ENCODE data around the gene SOD1. TPM values are rescaled to one million over a fixed set of nuclear protein-coding genes. Genes with fewer than 3 reads are reported as not detected.
"Not testable (repeated sequence)": the region's sequence is repeated elsewhere in the genome, so short reads cannot be mapped to it uniquely, and the experiment has no call there.

The SOD1 gene
- total and polyA plus RNA-seq, 2 donors (not counting 1 experiment from before 2014, with no cell fraction given) = 286 to 462 TPM

DNA sequence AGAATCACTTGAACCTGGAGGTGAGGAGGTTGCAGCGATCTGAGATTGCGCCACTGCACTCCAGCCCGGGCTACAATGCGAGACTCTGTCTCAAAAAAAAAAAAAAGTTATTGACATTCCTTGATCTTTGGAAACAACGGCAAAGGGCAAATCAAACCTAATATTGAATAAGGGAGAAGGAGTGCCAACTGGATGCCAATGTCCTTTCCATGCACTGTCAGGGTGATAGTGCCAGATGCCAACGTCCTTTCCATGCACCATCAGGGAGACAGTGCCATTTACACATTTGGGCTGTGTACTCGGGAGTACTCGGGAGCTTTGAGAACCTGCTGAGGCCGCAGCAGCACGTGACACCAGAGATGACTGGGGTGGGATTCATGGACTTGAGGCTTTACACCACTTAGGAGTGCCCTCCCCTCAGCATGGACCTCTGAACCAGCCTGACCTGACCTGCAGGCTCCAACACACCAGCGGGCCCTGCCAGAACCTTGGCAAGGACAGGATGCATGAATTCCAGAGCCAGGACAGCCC is 34.5 kb upstream of the SOD1 start:
- no peaks in the 10 kb centered on the region for H3K9me3 ChIP-seq (ENCODE audit: control insufficient read depth, insufficient read depth, low read depth, low read length)
- H3K27me3 ChIP-seq (ENCODE audit: control insufficient read depth, insufficient read depth, low read length) = no peaks in the 10 kb centered on the region
- no peak overlapping the region for H3K4me3 ChIP-seq (replicated peaks in 1 of 4; ENCODE audit: control extremely low read depth in 1 of 4, insufficient read depth in 1 of 4, low read depth in 3 of 4, low read length in 4 of 4)
- H4K20me1 ChIP-seq (ENCODE audit: control insufficient read depth, extremely low read depth, insufficient read depth, low read length) = no peaks in the 10 kb centered on the region
- TF ChIP-seq, protein P1, sequence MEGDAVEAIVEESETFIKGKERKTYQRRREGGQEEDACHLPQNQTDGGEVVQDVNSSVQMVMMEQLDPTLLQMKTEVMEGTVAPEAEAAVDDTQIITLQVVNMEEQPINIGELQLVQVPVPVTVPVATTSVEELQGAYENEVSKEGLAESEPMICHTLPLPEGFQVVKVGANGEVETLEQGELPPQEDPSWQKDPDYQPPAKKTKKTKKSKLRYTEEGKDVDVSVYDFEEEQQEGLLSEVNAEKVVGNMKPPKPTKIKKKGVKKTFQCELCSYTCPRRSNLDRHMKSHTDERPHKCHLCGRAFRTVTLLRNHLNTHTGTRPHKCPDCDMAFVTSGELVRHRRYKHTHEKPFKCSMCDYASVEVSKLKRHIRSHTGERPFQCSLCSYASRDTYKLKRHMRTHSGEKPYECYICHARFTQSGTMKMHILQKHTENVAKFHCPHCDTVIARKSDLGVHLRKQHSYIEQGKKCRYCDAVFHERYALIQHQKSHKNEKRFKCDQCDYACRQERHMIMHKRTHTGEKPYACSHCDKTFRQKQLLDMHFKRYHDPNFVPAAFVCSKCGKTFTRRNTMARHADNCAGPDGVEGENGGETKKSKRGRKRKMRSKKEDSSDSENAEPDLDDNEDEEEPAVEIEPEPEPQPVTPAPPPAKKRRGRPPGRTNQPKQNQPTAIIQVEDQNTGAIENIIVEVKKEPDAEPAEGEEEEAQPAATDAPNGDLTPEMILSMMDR (conservative IDR thresholded peaks at IDR 0.05 in 1 of 2, IDR thresholded peaks at IDR 0.05 in 1 of 2; ENCODE audit: low read depth in 1 of 2, low read length in 2 of 2) = no peak
- TF ChIP-seq EZH2 (IDR thresholded peaks at IDR 0.05; ENCODE audit: low read length, missing control alignments) = no peak
- no peak overlapping the region for H3K27ac ChIP-seq (ENCODE audit: insufficient read depth, low read length)
- H3K9ac ChIP-seq (ENCODE audit: insufficient read depth, low read length) = no peak overlapping the region
- no peaks in the 10 kb centered on the region for H3K36me3 ChIP-seq (ENCODE audit: control insufficient read depth, insufficient read depth, low read length)
- H2AFZ ChIP-seq (ENCODE audit: low read length) = no peak overlapping the region
- DNase-seq (ENCODE audit: low read depth in 2 of 2) = no peak
- no peaks in the 10 kb centered on the region for H3K79me2 ChIP-seq (ENCODE audit: control insufficient read depth, insufficient read depth, low read length)
- H3K4me1 ChIP-seq (ENCODE audit: control insufficient read depth, extremely low read depth, insufficient read depth, low read length) = no peaks in the 10 kb centered on the region
- no peak overlapping the region for H3K4me2 ChIP-seq (ENCODE audit: extremely low read depth, insufficient read depth, low read length)

DNA sequence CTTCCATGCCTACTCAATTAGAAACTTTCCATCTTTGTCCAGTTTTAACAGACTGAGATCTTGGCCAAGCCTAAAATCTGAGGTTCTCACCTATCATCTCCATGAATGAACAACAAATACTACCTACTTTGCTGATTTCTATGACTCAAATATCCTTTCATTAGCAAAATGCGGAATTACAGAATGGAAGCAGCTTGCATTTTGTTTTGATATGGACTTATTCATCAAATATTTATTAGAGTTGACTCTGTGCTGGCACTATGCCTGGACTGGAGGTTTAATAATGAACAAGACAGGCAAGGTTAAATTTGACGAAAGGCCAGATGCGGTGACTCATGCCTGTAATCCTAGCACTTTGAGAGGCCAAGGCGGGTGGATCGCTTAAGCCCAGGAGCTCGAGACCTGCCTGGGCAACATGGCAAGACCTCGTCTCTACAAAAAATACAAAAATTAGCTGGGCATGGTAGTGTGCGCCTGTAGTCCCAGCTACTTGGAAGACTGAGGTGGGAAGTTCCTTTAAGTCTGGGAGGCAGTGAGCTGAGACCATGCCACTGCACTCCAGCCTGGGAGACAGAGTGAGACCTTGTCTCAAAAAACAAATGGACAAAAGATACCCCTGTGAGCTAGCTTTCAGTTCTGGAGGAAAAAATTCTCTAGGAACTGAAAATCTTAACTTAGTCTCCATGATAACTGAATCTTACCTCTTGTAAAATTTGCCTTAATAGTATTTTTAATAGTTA is 29.4 kb upstream of the SOD1 start:
- H2AFZ ChIP-seq (ENCODE audit: low read length) = no peak overlapping the region
- no peak for TF ChIP-seq EZH2 (IDR thresholded peaks at IDR 0.05; ENCODE audit: low read length, missing control alignments)
- TF ChIP-seq, protein P1 (conservative IDR thresholded peaks at IDR 0.05 in 1 of 2, IDR thresholded peaks at IDR 0.05 in 1 of 2; ENCODE audit: low read depth in 1 of 2, low read length in 2 of 2) = no peak
- no peaks in the 10 kb centered on the region for H3K4me1 ChIP-seq (ENCODE audit: control insufficient read depth, extremely low read depth, insufficient read depth, low read length)
- no peak overlapping the region for H3K9ac ChIP-seq (ENCODE audit: insufficient read depth, low read length)
- H4K20me1 ChIP-seq (ENCODE audit: control insufficient read depth, extremely low read depth, insufficient read depth, low read length) = no peaks in the 10 kb centered on the region
- no peaks in the 10 kb centered on the region for H3K27me3 ChIP-seq (ENCODE audit: control insufficient read depth, insufficient read depth, low read length)
- H3K4me2 ChIP-seq (ENCODE audit: extremely low read depth, insufficient read depth, low read length) = no peak overlapping the region
- H3K9me3 ChIP-seq (ENCODE audit: control insufficient read depth, insufficient read depth, low read depth, low read length) = no peaks in the 10 kb centered on the region
- H3K79me2 ChIP-seq (ENCODE audit: control insufficient read depth, insufficient read depth, low read length) = no peaks in the 10 kb centered on the region
- peak; percentile 90 to 96 for DNase-seq (ENCODE audit: low read depth in 2 of 2)
- no peaks in the 10 kb centered on the region for H3K36me3 ChIP-seq (ENCODE audit: control insufficient read depth, insufficient read depth, low read length)
- H3K4me3 ChIP-seq (replicated peaks in 1 of 4; ENCODE audit: control extremely low read depth in 1 of 4, insufficient read depth in 1 of 4, low read depth in 3 of 4, low read length in 4 of 4) = no peak overlapping the region
- no peak overlapping the region for H3K27ac ChIP-seq (ENCODE audit: insufficient read depth, low read length)

DNA sequence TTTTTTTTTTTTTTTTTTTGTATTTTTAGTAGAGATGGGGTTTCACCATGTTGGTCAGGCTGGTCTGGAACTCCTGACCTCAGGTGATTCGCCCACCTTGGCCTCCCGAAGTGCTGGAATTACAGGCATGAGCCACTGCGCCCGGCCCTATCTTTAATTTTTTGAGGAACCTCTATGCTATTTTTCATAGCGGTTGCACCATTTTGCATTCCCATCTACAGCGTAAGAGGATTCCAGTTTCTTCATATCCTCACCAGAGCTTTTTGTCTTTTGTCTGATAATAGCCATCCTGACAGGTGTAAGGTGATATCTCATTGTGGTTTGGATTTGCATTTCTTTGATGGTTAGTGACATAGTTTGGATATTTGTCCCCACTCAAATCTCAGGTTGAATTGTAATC is 27.6 kb upstream of the SOD1 start:
- not testable (repeated sequence) for H3K9me3 ChIP-seq (ENCODE audit: control insufficient read depth, insufficient read depth, low read depth, low read length); H3K4me3 ChIP-seq (replicated peaks in 1 of 4; ENCODE audit: control extremely low read depth in 1 of 4, insufficient read depth in 1 of 4, low read depth in 3 of 4, low read length in 4 of 4); H3K4me2 ChIP-seq (ENCODE audit: extremely low read depth, insufficient read depth, low read length); H3K36me3 ChIP-seq (ENCODE audit: control insufficient read depth, insufficient read depth, low read length); DNase-seq (ENCODE audit: low read depth in 2 of 2); H3K27me3 ChIP-seq (ENCODE audit: control insufficient read depth, insufficient read depth, low read length); H4K20me1 ChIP-seq (ENCODE audit: control insufficient read depth, extremely low read depth, insufficient read depth, low read length); H3K9ac ChIP-seq (ENCODE audit: insufficient read depth, low read length); H3K4me1 ChIP-seq (ENCODE audit: control insufficient read depth, extremely low read depth, insufficient read depth, low read length); H3K27ac ChIP-seq (ENCODE audit: insufficient read depth, low read length); H2AFZ ChIP-seq (ENCODE audit: low read length); H3K79me2 ChIP-seq (ENCODE audit: control insufficient read depth, insufficient read depth, low read length)
